Fibroblast of lung (primary cell): ENCODE results near the gene TMEM120B. TPM values are rescaled to one million over a fixed set of nuclear protein-coding genes. Genes with fewer than 3 reads are reported as not detected.
A peak's percentile ranks its signal among the peaks of the same experiment; 100 is the strongest.

Experiments
- DNase-seq, 2 donors: peaks; one replicate each; pipeline versions ENCODE4 v3.0.0 to v3.0.0-alpha.2; 2010; ENCODE audit warnings: low read depth in 2 of 2
- H2AFZ ChIP-seq: 2 replicates; pipeline ENCODE4 v1.5.1; 2012; ENCODE audit warnings: low read length, control low read depth, inconsistent platforms
- H3K27ac ChIP-seq: 2 replicates; pipeline ENCODE4 v1.5.1; 2011; ENCODE audit warnings: low read length, control low read depth; ENCODE audit not compliant: insufficient read depth
- H3K27me3 ChIP-seq: 2 replicates; pipeline ENCODE4 v1.5.1; 2011; ENCODE audit warnings: mild to moderate bottlenecking, low read length; ENCODE audit not compliant: control insufficient read depth, insufficient read depth
- H3K36me3 ChIP-seq: 2 replicates; pipeline ENCODE4 v1.5.1; 2011; ENCODE audit warnings: low read length; ENCODE audit not compliant: control insufficient read depth, insufficient read depth
- H3K4me1 ChIP-seq: 2 replicates; pipeline ENCODE4 v1.5.1; 2011; ENCODE audit warnings: low read length; ENCODE audit not compliant: control insufficient read depth, insufficient read depth; ENCODE audit errors: extremely low read depth
- H3K4me2 ChIP-seq: 2 replicates; pipeline ENCODE4 v1.5.1; 2011; ENCODE audit warnings: low read length, control low read depth; ENCODE audit not compliant: insufficient read depth; ENCODE audit errors: extremely low read depth
- H3K4me3 ChIP-seq, 4 experiments: fragments of 200-600 bp in 1 of 4; sonication (generic) in 1 of 4; replicated peaks in 1 of 4; 2 replicates each; pipeline ENCODE4 v1.5.1; 2011 to 2016; ENCODE audit warnings: low read length in 4 of 4, low read depth in 3 of 4, mild to moderate bottlenecking in 3 of 4, control low read depth in 2 of 4, inconsistent platforms in 1 of 4, mixed read lengths in 1 of 4; ENCODE audit not compliant: insufficient read depth in 1 of 4; ENCODE audit errors: control extremely low read depth in 1 of 4
- H3K79me2 ChIP-seq: 2 replicates; pipeline ENCODE4 v1.5.1; 2012; ENCODE audit warnings: mild to moderate bottlenecking, low read length, inconsistent platforms; ENCODE audit not compliant: control insufficient read depth, insufficient read depth
- H3K9ac ChIP-seq: 2 replicates; pipeline ENCODE4 v1.5.1; 2011; ENCODE audit warnings: mild to moderate bottlenecking, low read length, control low read depth; ENCODE audit not compliant: insufficient read depth
- H3K9me3 ChIP-seq: 2 replicates; pipeline ENCODE4 v1.5.1; 2012; ENCODE audit warnings: low read depth, low read length; ENCODE audit not compliant: control insufficient read depth, insufficient read depth
- H4K20me1 ChIP-seq: 2 replicates; pipeline ENCODE4 v1.5.1; 2011; ENCODE audit warnings: low read length; ENCODE audit not compliant: control insufficient read depth, insufficient read depth; ENCODE audit errors: extremely low read depth
- CTCF ChIP-seq, 2 donors: IDR thresholded peaks in 1 of 2; conservative IDR thresholded peaks in 1 of 2; 1 replicate in 1 of 2; 2 replicates in 1 of 2; pipeline ENCODE4 v1.5.1; 2011 to 2012; ENCODE audit warnings: low read length in 2 of 2, control low read depth in 1 of 2, inconsistent platforms in 1 of 2, low read depth in 1 of 2, mild to moderate bottlenecking in 1 of 2
- EZH2 ChIP-seq: IDR thresholded peaks from 2 replicates; pipeline ENCODE4 v1.5.1; 2012; ENCODE audit warnings: low read length, control low read depth, mild to moderate bottlenecking; ENCODE audit errors: missing control alignments
- polyA plus RNA-seq, 2 donors: library from polyadenylated mRNA; depleted of rRNA in 1 of 2; stranded (reverse) in 1 of 2; unstranded in 1 of 2; fragments of >200 nt; gene quantifications; 2 replicates each; pipeline ENCODE4 v1.2.1, GENCODE V29; 2011 to 2012; ENCODE audit warnings: missing spikeins in 1 of 2
- total RNA-seq: library from RNA; depleted of rRNA; stranded (reverse); fragments of >200 nt; gene quantifications from 2 replicates; pipeline ENCODE4 v1.2.1, GENCODE V29; 2014

TMEM120B gene
- total and polyA plus RNA-seq, 2 donors (not counting 1 experiment from before 2014, with no cell fraction given): 8.6 TPM

DNA sequence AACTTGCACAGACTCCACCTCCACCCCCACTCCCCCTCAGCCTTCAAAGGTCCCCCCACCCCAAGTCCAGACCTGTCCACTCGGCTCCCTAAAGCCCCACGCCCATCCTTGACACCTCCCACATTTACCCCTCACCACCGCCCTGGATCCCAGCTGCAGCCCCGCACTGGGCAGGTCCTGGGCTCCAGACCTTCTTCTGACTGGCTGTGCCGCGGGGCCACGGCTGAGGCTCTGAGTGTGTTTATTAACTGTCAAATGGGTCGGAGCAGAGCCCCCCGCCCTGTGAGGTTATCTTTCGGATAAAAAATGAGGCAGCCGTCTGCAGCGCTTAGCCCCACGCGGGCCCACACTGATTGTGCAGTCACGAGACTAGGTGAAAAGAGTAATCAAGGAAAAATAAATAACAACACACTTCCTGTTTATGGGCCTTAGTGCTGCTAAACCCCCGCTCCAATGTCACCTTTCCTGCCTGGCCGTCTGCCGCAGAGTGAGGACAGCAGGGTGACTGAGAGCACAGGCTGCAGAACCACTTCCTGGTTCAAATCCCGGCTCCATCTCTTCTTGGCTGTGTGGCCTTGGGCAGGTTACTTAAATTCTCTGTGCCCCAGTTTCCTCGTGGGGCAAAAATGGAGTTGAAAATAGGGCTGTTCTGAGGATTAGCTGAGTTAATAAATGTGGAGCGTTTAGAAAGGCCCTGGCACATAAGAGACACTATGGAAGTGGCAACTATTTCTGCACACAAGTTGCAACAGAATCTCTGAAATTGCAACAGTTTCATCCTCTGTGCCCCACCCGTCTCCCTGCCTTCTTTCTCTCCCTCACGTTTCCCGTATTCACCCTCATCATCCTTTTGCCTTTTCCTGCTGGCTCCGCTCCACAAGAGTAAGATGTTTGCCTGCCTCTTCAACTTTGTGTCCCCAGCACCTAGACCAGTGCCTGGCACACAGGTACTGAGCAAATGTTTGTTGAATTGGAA, 100.7 kb downstream of the TMEM120B start:
- TF ChIP-seq CTCF (conservative IDR thresholded peaks at IDR 0.05 in 1 of 2, IDR thresholded peaks at IDR 0.05 in 1 of 2; ENCODE audit: low read depth in 1 of 2, low read length in 2 of 2) (no peak), EZH2 (no peak)
- H3K4me3 ChIP-seq: peak overlapping the region; percentile 32 to 81 (median 70)
- H3K4me1 ChIP-seq: peaks cover 12% of the 10 kb centered on the region
- no peak overlapping the region for H3K9ac ChIP-seq
- H2AFZ ChIP-seq: no peak overlapping the region
- peaks cover 51% of the 10 kb centered on the region for H3K36me3 ChIP-seq
- peak overlapping the region; percentile 96 for H3K4me2 ChIP-seq
- peaks cover 70% of the 10 kb centered on the region for H3K79me2 ChIP-seq
- H3K27me3 ChIP-seq: no peaks in the 10 kb centered on the region
- DNase-seq: peak in 1 of 2 donors; percentile 62
- no peaks in the 10 kb centered on the region for H4K20me1 ChIP-seq
- no peak overlapping the region for H3K27ac ChIP-seq
- H3K9me3 ChIP-seq: no peaks in the 10 kb centered on the region

GRCh38 chr12:121813951-121814350, 101.4 kb downstream of the TMEM120B start:
- Histone ChIP-seq H3K4me2 (no peak overlapping the region), H4K20me1 (no peaks in the 10 kb centered on the region), H3K36me3 (peaks cover 49% of the 10 kb centered on the region), H3K27ac (no peak overlapping the region), H3K79me2 (peaks cover 65% of the 10 kb centered on the region), H3K9ac (no peak overlapping the region), H3K27me3 (no peaks in the 10 kb centered on the region), H3K4me1 (peaks cover 12% of the 10 kb centered on the region), H3K4me3 (no peak overlapping the region), H2AFZ (no peak overlapping the region), H3K9me3 (no peaks in the 10 kb centered on the region)
- TF ChIP-seq CTCF (conservative IDR thresholded peaks at IDR 0.05 in 1 of 2, IDR thresholded peaks at IDR 0.05 in 1 of 2; ENCODE audit: low read depth in 1 of 2, low read length in 2 of 2) (no peak), EZH2 (no peak)
- DNase-seq: no peak

DNA sequence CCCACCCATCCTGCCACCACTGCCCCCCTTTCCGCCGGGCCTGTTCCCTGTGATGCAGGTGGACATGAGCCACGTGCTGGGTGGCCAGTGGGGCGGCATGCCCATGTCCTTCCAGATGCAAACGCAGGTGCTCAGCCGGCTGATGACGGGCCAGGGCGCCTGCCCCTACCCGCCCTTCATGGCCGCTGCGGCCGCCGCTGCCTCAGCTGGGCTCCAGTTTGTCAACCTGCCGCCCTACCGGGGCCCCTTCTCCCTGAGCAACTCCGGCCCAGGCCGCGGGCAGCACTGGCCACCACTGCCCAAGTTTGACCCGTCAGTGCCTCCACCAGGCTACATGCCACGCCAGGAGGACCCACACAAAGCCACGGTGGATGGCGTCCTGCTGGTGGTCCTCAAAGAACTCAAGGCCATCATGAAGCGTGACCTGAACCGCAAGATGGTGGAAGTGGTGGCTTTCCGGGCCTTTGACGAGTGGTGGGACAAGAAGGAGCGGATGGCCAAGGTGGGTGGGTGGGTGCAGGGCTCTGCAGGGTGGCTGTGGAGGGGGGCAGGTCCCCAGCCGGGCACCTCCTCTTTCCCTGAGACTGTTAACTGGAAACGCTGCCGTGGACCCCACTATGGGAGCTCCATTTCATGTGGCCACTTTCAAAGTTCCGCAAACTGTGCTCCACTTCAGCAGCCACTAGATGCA, 102.0 kb downstream of the TMEM120B start:
- Histone ChIP-seq H3K9me3 (no peaks in the 10 kb centered on the region), H3K36me3 (peaks cover 48% of the 10 kb centered on the region), H3K4me2 (no peak overlapping the region), H2AFZ (no peak overlapping the region), H3K27me3 (no peaks in the 10 kb centered on the region), H3K4me1 (peaks cover 12% of the 10 kb centered on the region), H3K9ac (no peak overlapping the region), H3K79me2 (peaks cover 58% of the 10 kb centered on the region), H3K27ac (no peak overlapping the region), H3K4me3 (no peak overlapping the region), H4K20me1 (no peaks in the 10 kb centered on the region)
- no peak for TF ChIP-seq EZH2
- TF ChIP-seq CTCF (conservative IDR thresholded peaks at IDR 0.05 in 1 of 2, IDR thresholded peaks at IDR 0.05 in 1 of 2; ENCODE audit: low read depth in 1 of 2, low read length in 2 of 2): no peak
- DNase-seq: no peak
